Suprapubic skin (tissue), 4 donors: ENCODE data around the gene CTH. TPM values are rescaled to one million over a fixed set of nuclear protein-coding genes. Genes with fewer than 3 reads are reported as not detected.
"Not testable (repeated sequence)": the region's sequence is repeated elsewhere in the genome, so short reads cannot be mapped to it uniquely, and the experiment has no call there.

Experiments used
- DNase-seq, 2 donors: peaks; one replicate each; pipeline ENCODE4 v3.0.0-alpha.2; 2019; ENCODE audit warnings: low spot score in 2 of 2
- H3K27ac ChIP-seq: fragments of 200-600 bp; sonication (generic); one replicate; pipeline ENCODE4 v1.5.1; 2019
- H3K27me3 ChIP-seq: fragments of 200-600 bp; sonication (generic); one replicate; pipeline ENCODE4 v1.5.1; 2019
- H3K36me3 ChIP-seq: fragments of 200-600 bp; sonication (generic); one replicate; pipeline ENCODE4 v1.5.1; 2019
- H3K4me1 ChIP-seq: fragments of 200-600 bp; sonication (generic); one replicate; pipeline ENCODE4 v1.5.1; 2019
- H3K4me3 ChIP-seq: fragments of 200-600 bp; sonication (generic); one replicate; pipeline ENCODE4 v1.5.1; 2019; ENCODE audit warnings: mild to moderate bottlenecking
- H3K9me3 ChIP-seq: fragments of 200-600 bp; sonication (generic); one replicate; pipeline ENCODE4 v1.5.1; 2019
- CTCF ChIP-seq, 2 donors: fragments of 200-600 bp in 1 of 2; fragments of 450-650 bp in 1 of 2; sonication (generic) in 1 of 2; IDR thresholded peaks; one replicate each; pipeline ENCODE4 v1.5.1; 2016 to 2019; ENCODE audit warnings: antibody characterized with exemption in 2 of 2, mild to moderate bottlenecking in 1 of 2, moderate library complexity in 1 of 2
- EP300 ChIP-seq: sonication (generic); formaldehyde crosslinking; IDR thresholded peaks from one replicate; pipeline ENCODE4 v1.6.1; 2017; ENCODE audit warnings: antibody characterized with exemption
- POLR2A ChIP-seq, 2 donors: fragments of 450-650 bp; IDR thresholded peaks; one replicate each; pipeline ENCODE4 v1.6.1; 2017; ENCODE audit warnings: antibody characterized with exemption in 2 of 2, mild to moderate bottlenecking in 2 of 2, moderate library complexity in 2 of 2
- POLR2AphosphoS5 ChIP-seq, 3 donors: sonication (generic); formaldehyde crosslinking; IDR thresholded peaks; one replicate each; pipeline ENCODE4 v1.6.1; 2017; ENCODE audit warnings: antibody characterized with exemption in 3 of 3
- WGBS: methylation state at CpG from one replicate; pipeline ENCODE4 v1.1.5; 2018; 5-methylcytosine and 5-hydroxymethylcytosine counted together
- total RNA-seq, 4 donors: library from RNA; depleted of rRNA; stranded (reverse); fragments of >200 nt; gene quantifications; one replicate each; pipeline ENCODE4 v1.1.0, GENCODE V29; 2016

Gene CTH
- total RNA-seq, 4 donors from 2014 or later: 0.89 to 3.9 (median 2.2) TPM

DNA sequence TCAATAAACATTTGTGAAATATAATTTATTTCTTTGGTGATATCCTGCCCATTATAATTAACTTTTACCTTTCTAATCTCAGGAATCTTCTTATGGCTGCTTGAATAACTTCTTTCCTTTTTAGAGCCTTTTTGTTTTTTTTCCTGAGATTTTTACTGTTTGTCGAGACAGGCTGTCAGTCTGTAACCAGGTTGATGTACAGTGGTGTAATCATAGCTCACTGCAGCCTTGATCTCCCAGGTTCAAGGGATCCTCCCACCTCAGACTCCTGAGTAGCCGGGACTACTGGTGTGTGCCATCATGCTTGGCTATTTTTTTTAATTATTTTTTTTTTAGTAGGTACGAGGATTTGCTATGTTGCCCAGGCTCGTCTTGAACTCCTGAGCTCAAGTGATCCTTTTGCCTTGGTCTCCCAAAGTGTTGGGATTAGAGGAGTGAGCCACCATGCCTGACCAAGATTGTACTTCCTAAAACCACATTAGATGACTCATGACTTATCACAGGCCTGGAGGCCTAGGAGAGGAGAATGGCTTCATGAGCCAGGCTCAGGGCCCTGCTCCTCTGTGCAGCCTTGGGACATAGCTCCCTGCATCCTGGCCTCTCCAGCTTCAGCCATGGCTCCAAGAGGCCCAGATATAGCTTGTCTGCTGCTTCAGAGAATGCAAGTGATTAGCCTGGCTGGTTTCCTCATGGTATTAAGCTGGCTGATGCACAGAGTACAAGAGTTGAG is 48.6 kb downstream of the CTH start:
- H3K4me3 ChIP-seq: no peak overlapping the region
- H3K27ac ChIP-seq: no peak overlapping the region
- H3K36me3 ChIP-seq: no peaks in the 10 kb centered on the region
- whole genome bisulfite sequencing: 86% methylated on average over 4 of the region's 4 CpGs
- no peak for DNase-seq
- H3K4me1 ChIP-seq: no peaks in the 10 kb centered on the region
- no peaks in the 10 kb centered on the region for H3K27me3 ChIP-seq
- no peaks in the 10 kb centered on the region for H3K9me3 ChIP-seq
- no peak for TF ChIP-seq POLR2A (IDR thresholded peaks at IDR 0.05)

- not testable (repeated sequence) for H3K4me3 ChIP-seq, H3K9me3 ChIP-seq, H3K4me1 ChIP-seq, DNase-seq, H3K36me3 ChIP-seq, H3K27me3 ChIP-seq, H3K27ac ChIP-seq
- 75% methylated on average over 7 of the region's 8 CpGs for WGBS
Measured at GRCh38 chr1:70460740-70461713, 50.0 kb downstream of the CTH start.

- Histone ChIP-seq H3K9me3 (no peaks in the 10 kb centered on the region), H3K27ac (no peak overlapping the region), H3K4me3 (no peak overlapping the region), H3K27me3 (no peaks in the 10 kb centered on the region), H3K4me1 (no peaks in the 10 kb centered on the region), H3K36me3 (no peaks in the 10 kb centered on the region)
- TF ChIP-seq POLR2A (IDR thresholded peaks at IDR 0.05) (no peak), EP300 (no peak), POLR2AphosphoS5 (IDR thresholded peaks at IDR 0.05) (no peak), CTCF (IDR thresholded peaks at IDR 0.05) (no peak)
- DNase-seq: no peak
- 50% methylated on average over 1 of the region's 1 CpG for WGBS
Measured at GRCh38 chr1:70462611-70463010, 51.5 kb downstream of the CTH start.

- no peak overlapping the region for H3K4me3 ChIP-seq
- DNase-seq: no peak
- no peaks in the 10 kb centered on the region for H3K27me3 ChIP-seq
- no peaks in the 10 kb centered on the region for H3K4me1 ChIP-seq
- TF ChIP-seq CTCF (IDR thresholded peaks at IDR 0.05) (no peak), POLR2AphosphoS5 (IDR thresholded peaks at IDR 0.05) (no peak), EP300 (no peak), POLR2A (IDR thresholded peaks at IDR 0.05) (no peak)
- H3K27ac ChIP-seq: no peak overlapping the region
- no peaks in the 10 kb centered on the region for H3K9me3 ChIP-seq
- H3K36me3 ChIP-seq: no peaks in the 10 kb centered on the region
Measured at GRCh38 chr1:70465911-70466310, 54.8 kb downstream of the CTH start.

- Histone ChIP-seq H3K4me1 (no peaks in the 10 kb centered on the region), H3K27ac (no peak overlapping the region), H3K36me3 (no peaks in the 10 kb centered on the region), H3K27me3 (no peaks in the 10 kb centered on the region), H3K9me3 (no peaks in the 10 kb centered on the region), H3K4me3 (no peak overlapping the region)
- TF ChIP-seq CTCF (IDR thresholded peaks at IDR 0.05) (no peak), POLR2A (IDR thresholded peaks at IDR 0.05) (no peak), EP300 (no peak), POLR2AphosphoS5 (IDR thresholded peaks at IDR 0.05) (no peak)
- 83% methylated on average over 4 of the region's 6 CpGs for WGBS
- DNase-seq: no peak
Measured at GRCh38 chr1:70467531-70467930, 56.5 kb downstream of the CTH start.

DNA sequence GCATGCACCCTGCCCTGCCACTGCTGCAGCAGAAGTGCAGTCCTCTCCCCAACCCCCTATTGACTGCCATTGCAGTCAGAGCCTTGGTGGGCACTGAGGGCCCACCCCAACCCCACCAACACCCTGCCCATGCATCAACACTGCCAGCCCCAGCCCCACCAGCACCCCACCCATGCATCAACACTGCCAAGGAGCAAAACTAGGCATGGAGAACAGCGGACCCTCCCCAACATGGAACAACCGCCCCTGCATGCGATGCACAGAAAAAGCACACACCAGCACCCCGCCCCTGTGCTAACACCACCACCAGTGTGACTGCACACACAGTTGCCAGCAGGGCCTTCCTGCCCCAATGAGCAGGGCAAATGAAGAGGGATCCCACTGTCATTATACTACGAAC is 57.1 kb downstream of the CTH start:
- Histone ChIP-seq H3K9me3 (no peaks in the 10 kb centered on the region), H3K36me3 (no peaks in the 10 kb centered on the region), H3K4me1 (no peaks in the 10 kb centered on the region), H3K27ac (no peak overlapping the region), H3K4me3 (no peak overlapping the region), H3K27me3 (no peaks in the 10 kb centered on the region)
- 88% methylated on average over 5 of the region's 5 CpGs for WGBS
- DNase-seq: no peak
- no peak for TF ChIP-seq CTCF (IDR thresholded peaks at IDR 0.05)
- TF ChIP-seq POLR2A (IDR thresholded peaks at IDR 0.05): no peak
- no peak for TF ChIP-seq EP300
- no peak for TF ChIP-seq POLR2AphosphoS5 (IDR thresholded peaks at IDR 0.05)

- not testable (repeated sequence) for H3K4me3 ChIP-seq, H3K27me3 ChIP-seq, DNase-seq, H3K4me1 ChIP-seq, H3K36me3 ChIP-seq, H3K27ac ChIP-seq, H3K9me3 ChIP-seq
- WGBS: 80% methylated on average over 2 of the region's 2 CpGs
Measured at GRCh38 chr1:70469184-70469583, 58.1 kb downstream of the CTH start.
